ENCODE data around the gene SBF2.
"Not testable (repeated sequence)": the region's sequence is repeated elsewhere in the genome, so short reads cannot be mapped to it uniquely, and the experiment has no call there.

SBF2 gene

GRCh38 chr11:10149553-10149952 is 144.5 kb downstream of the SBF2 start:
- no peak for DNase-seq
- in situ Hi-C loops (cut with HindIII; ENCODE audit: low pct_ligation_motif_present, low pct_unique_long_range_greater_than_20kb, low sequenced_read_pairs) = no loop called here

GRCh38 chr11:10147195-10147594 is 146.8 kb downstream of the SBF2 start:
- in situ Hi-C loops (cut with HindIII; ENCODE audit: low pct_ligation_motif_present, low pct_unique_long_range_greater_than_20kb, low sequenced_read_pairs) = no loop called here

GRCh38 chr11:10144954-10145353 is 149.1 kb downstream of the SBF2 start:
- DNase-seq = no peak
- in situ Hi-C loops (cut with HindIII; ENCODE audit: low pct_ligation_motif_present, low pct_unique_long_range_greater_than_20kb, low sequenced_read_pairs) = no loop called here

More at GRCh38 chr11:10147195-10147594, 146.8 kb downstream of the SBF2 start:
- DNase-seq = no peak

DNA sequence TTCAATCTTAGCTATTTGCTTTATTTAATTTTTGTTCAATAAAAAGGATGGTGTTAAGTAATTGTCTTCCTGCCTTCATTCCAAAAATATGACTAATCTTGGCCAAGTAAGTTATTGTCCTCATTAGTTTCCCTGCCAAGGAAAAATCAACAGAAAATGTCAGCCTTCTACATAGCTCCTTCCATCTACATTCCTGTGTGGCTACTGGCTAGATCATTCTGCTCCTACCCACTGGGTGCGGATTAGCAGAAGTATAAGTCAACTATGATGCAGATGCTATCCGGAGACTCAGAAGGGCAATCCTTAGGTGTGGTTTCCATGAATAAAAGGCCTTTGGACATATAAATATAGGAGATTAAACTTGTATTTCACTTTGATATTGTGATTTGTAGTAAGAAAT is 154.4 kb downstream of the SBF2 start:
- no peak for DNase-seq
- in situ Hi-C loops (cut with HindIII; ENCODE audit: low pct_ligation_motif_present, low pct_unique_long_range_greater_than_20kb, low sequenced_read_pairs) = no loop called here

DNA sequence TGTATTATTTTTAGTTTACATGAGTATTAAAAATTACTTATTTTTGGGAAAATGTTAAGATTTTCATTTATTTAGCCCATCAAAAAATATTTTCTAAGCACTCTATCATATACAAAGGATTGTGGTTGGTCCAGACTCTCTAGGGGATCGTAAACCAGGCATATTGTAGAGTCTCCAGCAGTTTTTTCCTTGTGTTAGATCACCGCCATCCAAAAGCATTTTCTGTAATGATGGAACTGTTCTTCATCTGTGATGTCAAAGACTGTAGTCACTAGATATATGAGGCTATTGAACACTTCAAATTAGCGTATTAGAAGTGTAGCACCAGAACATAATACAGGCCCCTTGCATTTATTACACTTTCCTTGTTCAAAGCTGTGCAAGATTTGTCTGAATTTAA is 154.9 kb downstream of the SBF2 start:
- in situ Hi-C loops (cut with HindIII; ENCODE audit: low pct_ligation_motif_present, low pct_unique_long_range_greater_than_20kb, low sequenced_read_pairs) = no loop called here
- DNase-seq = no peak

- DNase-seq = no peak
- in situ Hi-C loops (cut with HindIII; ENCODE audit: low pct_ligation_motif_present, low pct_unique_long_range_greater_than_20kb, low sequenced_read_pairs) = no loop called here
Observed at GRCh38 chr11:10134975-10135481, 159.0 kb downstream of the SBF2 start.

DNA sequence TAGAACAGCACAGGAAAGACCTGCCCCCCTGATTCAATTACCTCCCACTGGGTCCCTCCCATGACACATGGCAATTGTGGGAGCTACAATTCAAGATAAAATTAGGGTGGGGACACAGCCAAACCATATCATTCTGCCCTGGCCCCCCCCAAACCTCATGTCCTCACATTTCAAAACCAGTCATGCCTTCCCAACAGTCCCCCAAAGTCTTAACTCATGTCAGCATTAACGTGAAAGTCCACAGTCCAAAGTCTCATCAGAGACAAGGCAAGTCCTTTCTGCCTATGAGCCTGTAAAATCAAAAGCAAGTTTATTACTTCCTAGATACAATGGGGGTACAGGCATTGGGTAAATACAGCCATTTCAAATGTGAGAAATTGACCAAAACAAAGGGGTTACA is 159.8 kb downstream of the SBF2 start:
- DNase-seq; in situ Hi-C loops (cut with HindIII; ENCODE audit: low pct_ligation_motif_present, low pct_unique_long_range_greater_than_20kb, low sequenced_read_pairs): not testable (repeated sequence)

DNA sequence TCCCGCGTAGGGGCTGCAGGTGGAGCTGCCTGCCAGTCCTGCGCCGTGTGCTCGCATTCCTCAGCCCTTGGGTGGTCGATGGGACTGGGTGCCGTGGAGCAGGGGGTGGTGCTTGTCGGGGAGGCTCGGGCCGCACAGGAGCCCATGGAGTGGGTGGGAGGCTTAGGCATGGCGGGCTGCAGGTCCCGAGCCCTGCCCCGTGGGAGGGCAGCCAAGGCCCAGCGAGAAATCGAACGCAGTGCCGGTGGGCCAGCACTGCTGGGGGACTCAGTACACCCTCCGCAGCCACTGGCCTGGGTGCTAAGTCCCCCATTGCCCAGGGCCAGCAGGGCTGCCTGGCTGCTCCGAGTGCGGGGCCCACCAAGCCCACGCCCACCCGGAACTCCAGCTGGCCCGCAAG is 160.8 kb downstream of the SBF2 start:
- in situ Hi-C loops (cut with HindIII; ENCODE audit: low pct_ligation_motif_present, low pct_unique_long_range_greater_than_20kb, low sequenced_read_pairs); DNase-seq: not testable (repeated sequence)

- no peak for DNase-seq
- in situ Hi-C loops (cut with HindIII; ENCODE audit: low pct_ligation_motif_present, low pct_unique_long_range_greater_than_20kb, low sequenced_read_pairs) = no loop called here
Observed at GRCh38 chr11:10130875-10131274, 163.1 kb downstream of the SBF2 start.

DNA sequence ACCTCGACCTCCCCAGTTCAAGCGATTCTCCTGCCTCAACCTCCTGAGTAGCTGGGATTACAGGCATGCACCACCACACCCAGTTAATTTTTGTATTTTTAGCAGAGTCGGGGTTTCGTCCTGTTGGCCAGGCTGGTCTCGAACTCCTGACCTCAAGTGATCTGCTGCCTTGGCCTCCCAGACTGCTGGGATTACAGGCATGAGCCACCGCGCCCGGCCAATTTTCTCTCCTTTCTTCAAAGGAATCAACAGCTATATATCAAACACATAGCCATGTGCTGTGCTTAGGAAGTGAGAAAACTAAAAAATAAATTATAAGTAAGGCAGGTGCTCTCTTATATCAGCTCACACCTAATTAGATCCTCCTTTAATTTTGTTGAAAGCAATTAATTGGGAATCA is 164.8 kb downstream of the SBF2 start:
- in situ Hi-C loops (cut with HindIII; ENCODE audit: low pct_ligation_motif_present, low pct_unique_long_range_greater_than_20kb, low sequenced_read_pairs); DNase-seq: not testable (repeated sequence)

GRCh38 chr11:10125522-10126133 is 168.4 kb downstream of the SBF2 start:
- DNase-seq = no peak
- in situ Hi-C loops (cut with HindIII; ENCODE audit: low pct_ligation_motif_present, low pct_unique_long_range_greater_than_20kb, low sequenced_read_pairs) = no loop called here

- peak; percentile 68 for DNase-seq
- in situ Hi-C loops (cut with HindIII; ENCODE audit: low pct_ligation_motif_present, low pct_unique_long_range_greater_than_20kb, low sequenced_read_pairs) = no loop called here
Observed at GRCh38 chr11:10122326-10123197, 171.5 kb downstream of the SBF2 start.

- DNase-seq = no peak
- in situ Hi-C loops (cut with HindIII; ENCODE audit: low pct_ligation_motif_present, low pct_unique_long_range_greater_than_20kb, low sequenced_read_pairs) = no loop called here
Observed at GRCh38 chr11:10118865-10119264, 175.2 kb downstream of the SBF2 start.

DNA sequence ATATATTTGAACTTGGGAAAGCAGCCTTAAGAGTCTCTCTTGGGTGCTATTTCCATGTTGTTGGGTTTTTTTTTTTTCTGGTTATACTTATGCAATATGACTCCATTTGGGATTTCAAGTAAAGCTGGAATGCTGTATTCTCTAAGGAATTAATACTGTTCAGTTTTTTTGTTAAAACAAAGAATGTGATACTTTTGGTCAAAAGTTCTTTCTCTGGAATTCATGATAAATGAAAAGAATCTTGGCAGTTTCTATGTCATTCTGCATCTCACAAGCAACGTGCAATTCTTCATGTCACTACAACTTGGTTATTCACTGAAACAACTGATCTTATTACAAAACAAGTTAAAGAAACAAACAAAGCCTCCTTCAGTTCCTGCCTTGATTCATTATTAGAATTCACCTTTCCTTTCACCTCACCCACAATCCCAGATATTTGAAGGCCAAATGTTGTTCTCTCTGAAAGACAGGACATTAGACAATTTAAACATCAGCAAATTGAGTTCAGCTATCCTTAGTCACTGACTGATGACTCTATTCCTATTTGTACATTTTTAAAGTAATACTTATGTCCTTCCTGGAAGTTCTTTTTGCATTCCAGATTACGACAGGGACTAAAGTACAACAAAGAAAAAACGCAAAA is 176.2 kb downstream of the SBF2 start:
- in situ Hi-C loops (cut with HindIII; ENCODE audit: low pct_ligation_motif_present, low pct_unique_long_range_greater_than_20kb, low sequenced_read_pairs) = no loop called here
- DNase-seq = no peak

- DNase-seq = no peak
Observed at GRCh38 chr11:10116588-10116987, 177.4 kb downstream of the SBF2 start.

DNA sequence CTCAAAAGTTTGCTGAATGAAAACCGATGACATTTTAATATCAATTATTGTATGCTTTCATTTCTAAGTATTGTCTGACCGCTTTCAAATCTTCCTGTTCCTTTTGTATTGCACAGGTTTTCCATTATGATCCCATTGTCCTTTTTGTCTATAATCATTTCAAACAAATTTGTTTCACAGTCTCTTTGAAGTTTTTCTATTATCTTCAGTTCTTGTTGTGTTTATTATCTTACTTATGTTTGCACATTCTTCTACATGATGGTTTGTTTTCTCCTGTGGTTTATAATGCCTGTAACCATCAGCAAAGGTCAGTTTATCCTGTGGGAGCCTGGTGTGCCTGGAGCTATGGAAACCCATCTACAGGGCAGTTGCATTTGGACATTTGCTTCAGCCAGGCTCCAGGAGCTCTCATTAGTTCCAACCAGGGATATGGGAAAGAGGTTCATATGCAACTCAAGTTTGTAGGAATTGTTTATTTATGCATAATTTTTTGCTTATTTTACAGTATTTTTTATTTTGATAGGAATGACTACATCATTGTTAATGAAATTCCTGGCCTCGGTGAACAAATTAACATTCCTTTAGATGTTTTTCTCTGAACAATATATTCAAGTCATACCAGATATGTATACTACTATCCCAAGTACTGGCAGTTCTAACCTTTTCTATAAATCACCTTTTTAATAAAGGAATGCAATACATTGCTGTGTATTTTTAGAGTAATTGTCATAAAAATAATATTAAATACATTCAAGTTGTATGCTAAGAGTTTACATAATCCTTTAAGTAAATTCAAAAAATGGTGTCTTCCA is 179.2 kb downstream of the SBF2 start:
- in situ Hi-C loops (cut with HindIII; ENCODE audit: low pct_ligation_motif_present, low pct_unique_long_range_greater_than_20kb, low sequenced_read_pairs) = no loop called here
- DNase-seq = no peak

More at GRCh38 chr11:10116588-10116987, 177.4 kb downstream of the SBF2 start:
- in situ Hi-C loops (cut with HindIII; ENCODE audit: low pct_ligation_motif_present, low pct_unique_long_range_greater_than_20kb, low sequenced_read_pairs) = no loop called here

DNA sequence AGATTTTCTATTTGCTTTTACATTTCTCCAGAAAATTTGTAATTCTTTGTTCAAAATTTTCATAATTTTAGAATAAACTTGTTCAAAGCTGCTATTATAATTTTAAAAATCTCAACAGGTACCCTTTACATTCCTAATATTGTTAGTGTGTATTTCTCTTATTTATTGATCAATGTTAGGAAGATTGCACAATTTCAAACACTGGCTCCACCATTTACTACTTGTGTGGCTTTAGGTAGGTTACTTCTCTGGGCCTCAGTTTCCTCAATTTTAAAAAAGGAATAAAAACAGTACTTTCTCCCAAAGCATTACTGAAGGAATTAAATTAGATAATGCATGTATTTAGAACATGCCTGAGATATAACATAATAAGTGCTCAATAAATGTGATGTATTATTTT is 180.2 kb downstream of the SBF2 start:
- in situ Hi-C loops (cut with HindIII; ENCODE audit: low pct_ligation_motif_present, low pct_unique_long_range_greater_than_20kb, low sequenced_read_pairs) = no loop called here
- DNase-seq = no peak

DNA sequence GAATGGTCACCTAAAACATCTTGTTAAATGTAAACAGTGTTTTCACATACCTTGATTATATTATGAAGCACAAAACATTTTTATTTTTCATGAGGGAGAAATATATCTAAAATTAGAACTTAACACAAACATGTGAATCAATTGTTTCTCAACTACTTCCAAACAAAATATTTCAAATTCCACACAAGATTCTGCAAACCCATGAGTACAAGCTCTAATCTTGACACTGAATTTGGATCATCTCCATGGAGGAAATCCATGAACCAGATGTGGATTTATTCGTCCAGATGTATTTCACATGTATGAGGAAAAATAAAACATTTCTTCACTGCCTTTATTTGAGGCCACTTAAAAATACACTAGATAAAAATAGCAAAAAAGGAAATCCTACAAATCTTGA is 184.2 kb downstream of the SBF2 start:
- no peak for DNase-seq
- in situ Hi-C loops (cut with HindIII; ENCODE audit: low pct_ligation_motif_present, low pct_unique_long_range_greater_than_20kb, low sequenced_read_pairs) = no loop called here
